CD4-positive, alpha-beta T cell treated with Interleukin-4 for 1 hour (primary cell): ENCODE measurements around the gene ANKRD18B.
"Not testable (repeated sequence)": the region's sequence is repeated elsewhere in the genome, so short reads cannot be mapped to it uniquely, and the experiment has no call there.

ENCODE experiments used
- DNase-seq, 2 donors: peaks; one replicate each; pipeline ENCODE4 v3.0.0-alpha.2; 2020 to 2022

Gene ANKRD18B

GRCh38 chr9:33535541-33535940, 11.5 kb downstream of the ANKRD18B start:
- no peak for DNase-seq

- DNase-seq, result not testable (repeated sequence)
These were observed 19.4 kb downstream of the ANKRD18B start for GRCh38 chr9:33543463-33543862.

- not testable (repeated sequence) for DNase-seq
These were observed 21.7 kb downstream of the ANKRD18B start for GRCh38 chr9:33545715-33546114.

- DNase-seq, result not testable (repeated sequence)
These were observed 24.8 kb downstream of the ANKRD18B start for GRCh38 chr9:33548816-33549215.

- DNase-seq, result not testable (repeated sequence)
These were observed 25.4 kb downstream of the ANKRD18B start for GRCh38 chr9:33549418-33549817.

GRCh38 chr9:33551183-33551582, 27.1 kb downstream of the ANKRD18B start:
- not testable (repeated sequence) for DNase-seq

- not testable (repeated sequence) for DNase-seq
These were observed 28.3 kb downstream of the ANKRD18B start for GRCh38 chr9:33552315-33552725.

- DNase-seq, result not testable (repeated sequence)
These were observed 36.2 kb downstream of the ANKRD18B start for GRCh38 chr9:33560217-33560616.

GRCh38 chr9:33562196-33562595, 38.1 kb downstream of the ANKRD18B start:
- not testable (repeated sequence) for DNase-seq

GRCh38 chr9:33567776-33568175, 43.7 kb downstream of the ANKRD18B start:
- not testable (repeated sequence) for DNase-seq

GRCh38 chr9:33577786-33578185, 53.7 kb downstream of the ANKRD18B start:
- not testable (repeated sequence) for DNase-seq

GRCh38 chr9:33579996-33580395, 55.9 kb downstream of the ANKRD18B start:
- not testable (repeated sequence) for DNase-seq

- DNase-seq, result not testable (repeated sequence)
These were observed 58.6 kb downstream of the ANKRD18B start for GRCh38 chr9:33582686-33583085.

GRCh38 chr9:33586128-33586527, 62.1 kb downstream of the ANKRD18B start:
- DNase-seq, result not testable (repeated sequence)

- DNase-seq, result not testable (repeated sequence)
These were observed 63.7 kb downstream of the ANKRD18B start for GRCh38 chr9:33587799-33588198.

GRCh38 chr9:33588876-33589275, 64.8 kb downstream of the ANKRD18B start:
- DNase-seq, result not testable (repeated sequence)

GRCh38 chr9:33590857-33591256, 66.8 kb downstream of the ANKRD18B start:
- DNase-seq, result not testable (repeated sequence)

- DNase-seq, result not testable (repeated sequence)
These were observed 72.9 kb downstream of the ANKRD18B start for GRCh38 chr9:33596974-33597373.

GRCh38 chr9:33597386-33597785, 73.3 kb downstream of the ANKRD18B start:
- DNase-seq, result not testable (repeated sequence)

GRCh38 chr9:33598796-33599379, 74.8 kb downstream of the ANKRD18B start:
- not testable (repeated sequence) for DNase-seq

- not testable (repeated sequence) for DNase-seq
These were observed 76.9 kb downstream of the ANKRD18B start for GRCh38 chr9:33600911-33601310.

GRCh38 chr9:33604249-33604648, 80.2 kb downstream of the ANKRD18B start:
- not testable (repeated sequence) for DNase-seq

- DNase-seq, result not testable (repeated sequence)
These were observed 80.9 kb downstream of the ANKRD18B start for GRCh38 chr9:33604936-33605335.

- DNase-seq, result no peak
These were observed 87.3 kb downstream of the ANKRD18B start for GRCh38 chr9:33611358-33611757.

GRCh38 chr9:33612410-33612809, 88.4 kb downstream of the ANKRD18B start:
- DNase-seq, result not testable (repeated sequence)
